Measurements from ENCODE around the gene CLIC6.

CLIC6 gene

GRCh38 chr21:34690793-34691175, 22.0 kb downstream of the CLIC6 start:
- H3K4me3 ChIP-seq (ENCODE audit: low read length): no peak overlapping the region
- no peak for TF ChIP-seq CTCF (conservative IDR thresholded peaks at IDR 0.05; ENCODE audit: low read depth, low read length)
- no peak for DNase-seq (ENCODE audit: low read depth)

DNA sequence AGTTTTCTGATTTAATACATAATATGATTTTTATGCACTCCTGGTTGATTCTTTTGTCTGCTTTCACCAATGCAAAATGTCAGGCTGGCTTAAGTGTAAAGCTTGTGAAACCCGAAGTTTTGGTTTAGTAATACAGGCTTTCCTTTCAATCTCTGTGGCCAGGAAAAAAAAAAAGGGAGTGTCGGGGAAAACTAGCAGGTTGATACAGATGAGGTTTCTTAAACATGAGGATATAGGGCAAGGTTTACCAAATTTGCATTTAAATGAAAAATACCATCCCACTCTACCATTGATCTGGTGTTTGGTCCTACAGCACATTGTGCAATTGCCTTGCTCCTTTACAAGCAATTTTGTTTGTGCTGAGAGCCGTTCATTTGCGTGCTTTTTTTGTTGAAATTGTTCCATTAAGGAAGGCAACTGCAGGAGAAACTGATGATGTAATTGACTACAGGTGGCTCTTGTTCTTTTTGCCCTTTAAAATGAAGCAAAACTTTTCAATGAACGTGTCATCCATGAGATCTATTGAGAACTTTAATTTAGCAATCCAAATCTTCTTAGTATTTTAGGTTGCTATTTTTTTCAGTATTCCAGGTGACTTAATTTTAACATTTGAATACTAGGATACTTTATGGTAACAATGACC, 22.7 kb downstream of the CLIC6 start:
- TF ChIP-seq CTCF (conservative IDR thresholded peaks at IDR 0.05; ENCODE audit: low read depth, low read length): no peak
- no peak for DNase-seq (ENCODE audit: low read depth)
- H3K4me3 ChIP-seq (ENCODE audit: low read length): no peak overlapping the region

- no peak for TF ChIP-seq CTCF (conservative IDR thresholded peaks at IDR 0.05; ENCODE audit: low read depth, low read length)
Observed at GRCh38 chr21:34692458-34693020, 23.7 kb downstream of the CLIC6 start.

DNA sequence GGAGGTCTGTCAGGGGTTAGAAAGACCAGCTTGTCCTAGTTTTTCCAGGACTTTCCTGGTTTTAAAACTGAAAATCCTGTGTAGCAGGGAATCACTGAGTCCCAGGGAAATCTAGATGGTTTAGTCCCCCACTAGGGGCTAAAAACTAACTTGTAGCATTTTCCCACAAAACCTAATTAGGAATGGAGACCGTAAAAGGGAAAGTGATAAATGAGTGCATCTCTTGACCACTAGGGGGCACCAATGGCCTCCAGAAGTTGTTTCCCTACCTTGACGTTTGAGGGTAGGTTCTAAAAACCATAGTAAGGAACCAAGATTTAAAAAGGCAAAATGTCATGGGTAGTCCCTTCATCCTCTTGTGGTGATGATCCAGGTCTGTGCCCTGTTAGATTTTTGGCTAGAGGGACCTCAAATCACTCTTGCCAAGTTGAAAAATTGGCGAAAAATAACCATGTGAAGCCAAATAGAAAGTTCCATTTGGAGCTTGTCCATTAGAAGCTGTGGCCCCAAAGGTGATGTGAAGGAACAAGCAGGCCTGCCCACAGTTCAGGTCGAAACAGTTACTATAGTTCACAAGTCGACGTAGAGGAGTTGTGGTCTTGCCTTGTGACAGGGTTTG, 24.5 kb downstream of the CLIC6 start:
- H3K4me3 ChIP-seq (ENCODE audit: low read length): no peak overlapping the region
- no peak for DNase-seq (ENCODE audit: low read depth)
- peak; percentile 80 for TF ChIP-seq CTCF (conservative IDR thresholded peaks at IDR 0.05; ENCODE audit: low read depth, low read length)

More at GRCh38 chr21:34692458-34693020, 23.7 kb downstream of the CLIC6 start:
- no peak overlapping the region for H3K4me3 ChIP-seq (ENCODE audit: low read length)
- DNase-seq (ENCODE audit: low read depth): no peak

DNA sequence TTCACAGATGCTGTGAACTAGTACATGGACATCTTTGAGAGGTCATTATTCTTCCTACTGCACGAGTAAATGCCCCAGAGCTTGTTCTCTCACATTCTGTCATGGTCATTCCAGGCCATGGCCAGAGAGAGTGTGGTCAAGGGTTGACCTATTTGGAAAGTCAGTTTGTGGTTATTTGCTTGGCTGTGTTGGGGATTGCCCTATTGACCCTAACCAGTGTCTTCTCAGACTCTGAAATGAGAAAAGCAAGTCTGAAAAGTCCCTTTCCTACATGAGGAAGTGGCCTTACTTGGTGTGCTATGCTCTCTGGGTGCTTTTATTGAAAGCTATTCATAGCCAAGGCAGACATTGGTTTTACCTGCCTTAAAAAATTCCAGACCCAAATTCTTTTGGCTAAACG, 26.6 kb downstream of the CLIC6 start:
- no peak overlapping the region for H3K4me3 ChIP-seq (ENCODE audit: low read length)
- no peak for DNase-seq (ENCODE audit: low read depth)
- no peak for TF ChIP-seq CTCF (conservative IDR thresholded peaks at IDR 0.05; ENCODE audit: low read depth, low read length)

- no peak for DNase-seq (ENCODE audit: low read depth)
- no peak for TF ChIP-seq CTCF (conservative IDR thresholded peaks at IDR 0.05; ENCODE audit: low read depth, low read length)
- H3K4me3 ChIP-seq (ENCODE audit: low read length): no peak overlapping the region
Observed at GRCh38 chr21:34696121-34696520, 27.3 kb downstream of the CLIC6 start.

- no peak overlapping the region for H3K4me3 ChIP-seq (ENCODE audit: low read length)
- no peak for TF ChIP-seq CTCF (conservative IDR thresholded peaks at IDR 0.05; ENCODE audit: low read depth, low read length)
- no peak for DNase-seq (ENCODE audit: low read depth)
Observed at GRCh38 chr21:34697826-34698225, 29.0 kb downstream of the CLIC6 start.

Measured in retinal pigment epithelial cell (primary cell).